D341Med (cell line): ENCODE measurements around the gene EML1.

Experiments
- DNase-seq: peaks from one replicate; pipeline ENCODE4 v3.0.0; 2012; ENCODE audit warnings: low spot score

The EML1 gene

DNA sequence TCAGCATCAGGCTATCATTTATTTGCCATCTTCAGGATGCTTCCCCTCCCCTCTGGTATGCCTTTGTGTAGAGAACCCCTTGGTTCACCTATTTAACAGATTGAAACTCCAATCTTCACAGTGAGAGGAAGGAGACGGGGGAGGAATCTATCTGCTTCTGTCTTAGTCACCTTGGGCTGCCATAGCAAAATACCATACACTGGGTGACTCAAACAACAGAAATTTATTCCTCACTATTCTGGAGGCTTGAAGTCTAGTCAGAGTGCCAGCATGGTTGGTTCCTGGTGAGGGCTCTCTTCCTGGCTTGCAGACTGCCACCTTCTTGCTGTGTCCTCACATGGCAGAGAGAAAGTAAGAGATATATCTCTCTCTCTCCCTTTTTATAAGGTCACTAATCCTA lies 13.5 kb upstream of the EML1 start:
- DNase-seq = no peak

DNA sequence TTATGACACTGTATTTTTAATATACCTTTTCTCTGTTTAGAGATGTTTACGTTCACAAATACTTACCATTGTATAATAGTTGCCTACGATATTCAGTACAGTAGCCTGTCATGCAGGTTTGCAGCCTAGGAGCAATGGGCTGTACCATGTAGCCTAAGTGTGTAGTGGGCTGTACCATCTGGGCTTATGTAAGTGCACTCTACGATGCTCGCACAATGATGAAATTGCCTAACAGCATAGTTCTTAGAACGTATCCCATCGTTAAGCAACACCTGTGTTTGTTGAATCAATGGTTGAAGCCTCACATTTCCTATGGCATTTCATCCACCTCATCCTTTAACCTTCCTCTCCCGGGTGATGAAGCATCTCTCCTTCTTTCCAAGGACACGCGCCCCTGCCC lies 12.5 kb upstream of the EML1 start:
- DNase-seq = no peak

DNA sequence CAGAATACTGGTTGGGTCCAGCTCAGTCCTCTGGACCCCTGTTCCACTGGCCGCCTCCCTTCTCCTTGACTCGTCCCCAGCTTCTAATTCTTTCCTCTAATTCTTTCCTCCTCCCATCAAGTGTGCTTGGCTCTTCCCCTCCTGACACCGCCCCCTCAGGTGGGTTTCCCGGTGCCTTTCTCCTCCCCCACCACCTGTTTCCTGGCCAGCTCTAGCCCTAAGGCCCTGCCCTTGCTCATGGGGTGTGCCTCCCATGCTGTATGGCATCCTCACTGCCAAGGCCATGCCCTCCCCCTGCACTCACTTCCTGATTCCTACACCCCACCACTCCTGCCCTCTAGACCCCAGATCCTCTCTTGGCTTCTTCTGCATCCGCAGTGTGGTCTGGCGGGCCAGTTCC lies 12.1 kb upstream of the EML1 start:
- DNase-seq = no peak

DNA sequence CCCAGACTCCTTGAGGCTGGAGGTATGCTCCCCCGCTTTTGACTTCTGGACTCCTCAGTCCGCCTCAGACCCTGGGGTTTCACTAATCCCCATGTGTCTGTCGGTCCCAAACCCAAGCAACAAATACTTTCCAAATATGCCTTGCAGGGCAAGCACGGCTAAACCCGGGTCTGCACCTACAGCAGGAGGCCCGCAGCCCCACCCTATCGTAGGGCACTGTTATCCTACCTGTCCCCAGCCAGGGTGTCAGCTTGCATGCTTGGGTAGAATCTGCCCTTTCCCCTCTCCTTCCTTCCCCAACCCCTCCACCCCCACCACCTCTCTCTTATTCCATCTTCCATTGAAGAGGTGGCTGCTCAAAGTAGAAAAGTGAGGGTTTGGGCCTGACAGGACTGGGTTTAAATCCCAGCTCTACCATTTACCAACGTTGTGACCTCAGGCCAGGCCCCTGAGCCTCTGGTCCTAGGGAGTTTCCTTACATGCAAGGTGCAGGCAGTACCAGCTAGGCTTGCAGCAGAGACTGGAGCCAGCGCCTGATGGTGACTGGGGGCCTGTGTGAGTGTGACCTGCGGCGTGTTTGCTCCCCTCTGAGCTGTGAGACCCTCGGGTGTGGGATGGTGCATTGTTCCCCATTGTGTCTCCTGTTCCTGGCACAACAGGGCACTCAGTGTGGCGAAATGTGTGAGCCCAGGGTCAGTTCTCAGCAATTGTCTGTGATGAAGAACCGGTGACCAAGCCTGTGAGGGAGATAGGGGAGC lies 11.2 kb upstream of the EML1 start:
- no peak for DNase-seq

DNA sequence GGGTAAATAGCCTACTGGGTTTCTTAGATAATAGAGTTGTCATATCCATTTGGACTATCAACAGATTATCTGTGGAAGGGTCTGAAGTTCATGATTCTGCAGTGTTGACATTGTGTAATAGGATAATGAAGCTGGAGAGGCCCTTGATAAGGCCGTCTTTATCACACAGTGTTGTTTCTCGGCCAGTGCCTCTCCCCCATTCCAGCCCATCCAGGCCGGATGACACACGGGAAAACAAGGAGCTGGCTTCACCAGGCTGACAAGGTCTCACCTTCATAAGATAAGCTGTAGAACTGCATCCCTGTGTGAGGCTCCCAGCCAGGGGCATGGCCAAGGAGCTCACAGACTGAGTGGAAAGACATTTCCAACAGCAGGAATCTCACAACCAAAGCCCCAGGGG lies 8.7 kb upstream of the EML1 start:
- no peak for DNase-seq

DNA sequence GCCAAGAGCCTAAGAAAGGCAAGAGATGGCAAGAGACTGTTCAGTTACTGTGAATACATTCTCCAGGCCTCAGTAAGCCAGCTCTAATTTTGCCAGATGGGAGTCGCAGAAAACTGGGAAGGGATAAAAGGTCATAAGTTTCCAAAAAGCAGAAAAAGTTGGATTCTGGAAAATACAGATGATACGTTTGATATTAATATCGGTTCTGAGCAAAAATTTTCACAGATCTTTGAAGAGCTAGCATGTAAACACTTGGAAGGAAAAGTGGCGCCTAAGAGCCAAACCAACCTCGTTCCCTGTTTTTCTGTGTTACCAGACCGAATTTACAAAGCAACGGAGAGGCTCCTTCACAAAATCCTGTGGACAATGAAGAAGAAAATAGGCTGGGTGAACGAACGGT lies 7.8 kb upstream of the EML1 start:
- no peak for DNase-seq

DNA sequence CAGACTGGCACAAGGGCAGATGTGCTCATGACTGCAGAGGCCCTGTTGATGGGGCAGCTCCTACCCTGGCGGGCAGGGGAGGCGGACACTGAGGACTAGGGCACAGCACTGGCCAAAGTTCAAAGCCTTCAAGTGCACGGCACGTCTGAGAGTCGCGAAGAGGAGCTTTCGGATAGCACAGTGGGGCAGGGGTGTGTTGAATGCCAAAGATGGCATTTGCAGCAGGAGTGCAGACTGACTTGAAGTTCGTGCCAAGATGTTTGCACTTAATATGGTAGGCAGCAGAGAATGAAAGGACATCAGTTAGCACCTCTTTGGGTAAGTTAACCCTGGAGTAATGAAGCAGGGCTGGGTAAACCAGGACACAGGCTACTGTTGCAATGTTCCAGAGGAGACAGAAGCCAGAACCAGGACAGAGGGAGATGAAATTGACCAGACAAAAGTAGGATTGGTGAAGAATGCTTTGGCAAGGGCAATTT lies 6.7 kb upstream of the EML1 start:
- no peak for DNase-seq

DNA sequence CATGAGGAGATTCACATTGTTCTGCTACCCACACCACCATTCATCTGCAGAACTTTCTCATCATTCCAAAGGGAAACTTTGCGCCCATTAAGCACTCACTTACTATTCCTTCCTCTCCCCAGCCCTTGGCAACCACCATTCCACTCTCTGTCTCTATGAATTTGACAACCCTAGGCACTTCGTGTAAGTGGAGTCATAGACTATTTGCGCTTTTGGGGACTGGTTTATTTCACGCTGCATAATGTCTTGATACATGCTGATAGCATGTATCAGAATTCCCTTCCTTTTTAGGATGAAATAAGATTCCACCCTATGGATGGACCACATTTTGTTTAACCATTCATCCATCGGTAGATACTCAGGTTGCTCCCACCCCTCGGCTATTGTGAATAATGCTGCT lies 4.5 kb upstream of the EML1 start:
- DNase-seq = no peak

DNA sequence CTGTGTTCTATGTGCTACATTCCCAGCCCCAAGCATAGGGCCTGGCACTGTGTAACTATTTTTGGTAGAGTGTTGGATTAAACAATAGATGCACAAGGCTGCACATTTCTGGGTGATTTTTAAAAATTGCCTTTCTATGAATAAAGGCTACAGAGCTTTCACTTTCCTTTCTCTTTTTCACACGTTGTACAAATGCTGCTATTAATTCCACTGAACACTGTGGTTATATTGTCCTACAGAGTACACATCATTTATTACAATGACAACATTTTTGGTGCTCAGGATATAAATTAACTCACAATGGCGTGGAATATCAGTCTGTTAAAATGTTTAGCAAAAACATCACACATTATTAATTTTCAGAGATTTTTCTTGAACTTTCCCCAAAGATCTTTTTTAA lies 3.6 kb upstream of the EML1 start:
- no peak for DNase-seq

DNA sequence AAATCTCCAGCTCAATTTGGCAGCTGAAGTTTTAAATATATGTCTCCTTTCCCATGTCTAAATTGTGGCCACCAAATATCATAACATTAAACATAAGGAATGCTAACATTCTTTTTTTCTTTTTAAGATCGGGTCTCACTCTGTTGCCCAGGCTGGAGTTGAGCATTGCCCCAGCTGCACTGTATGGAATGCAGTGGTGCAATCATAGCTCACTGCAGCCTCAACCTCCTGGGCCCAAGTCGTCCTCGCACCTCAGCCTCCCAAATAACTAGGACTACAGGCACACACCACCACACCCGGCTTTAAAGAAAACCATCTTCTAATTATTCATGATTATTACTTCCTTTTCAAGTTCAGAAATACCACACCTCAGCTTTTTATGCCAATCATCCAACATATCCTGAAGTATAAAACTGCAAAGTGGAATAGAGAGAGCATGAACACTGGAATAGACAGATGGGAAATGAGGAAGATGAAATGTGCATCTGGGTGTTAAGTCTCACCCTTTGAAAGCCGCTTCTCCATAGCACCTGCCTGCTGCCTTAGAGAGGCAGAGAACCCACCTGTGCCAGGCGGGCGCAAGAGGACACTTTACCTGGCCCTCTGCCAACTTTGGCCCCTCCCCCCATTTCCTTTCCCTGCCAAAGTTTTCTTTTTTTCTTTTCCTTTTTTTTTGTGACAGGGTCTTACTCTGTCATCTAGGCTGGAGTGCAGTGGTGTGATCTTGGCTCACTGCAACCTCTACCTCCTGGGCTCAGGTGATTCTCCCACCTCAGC lies 2.8 kb upstream of the EML1 start:
- DNase-seq = no peak

DNA sequence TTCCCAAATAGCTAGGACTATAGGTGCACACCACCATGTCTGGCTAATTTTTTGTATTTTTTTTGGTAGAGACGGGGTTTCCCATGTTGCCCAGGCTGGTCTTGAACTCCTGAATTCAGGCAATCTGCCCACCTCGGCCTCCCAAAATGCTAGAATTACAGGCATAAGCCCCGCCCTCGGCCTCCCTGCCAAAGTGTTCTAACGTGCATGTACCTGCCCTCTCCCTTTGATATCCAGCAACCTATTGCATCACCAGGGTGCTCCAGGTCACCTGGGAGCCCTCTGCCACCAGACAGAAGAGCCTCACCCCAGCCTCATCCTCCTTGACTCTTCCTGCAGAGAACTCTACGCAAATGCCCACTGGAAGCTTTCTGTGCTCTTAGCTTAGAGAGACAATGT lies 2.2 kb upstream of the EML1 start:
- DNase-seq = no peak

DNA sequence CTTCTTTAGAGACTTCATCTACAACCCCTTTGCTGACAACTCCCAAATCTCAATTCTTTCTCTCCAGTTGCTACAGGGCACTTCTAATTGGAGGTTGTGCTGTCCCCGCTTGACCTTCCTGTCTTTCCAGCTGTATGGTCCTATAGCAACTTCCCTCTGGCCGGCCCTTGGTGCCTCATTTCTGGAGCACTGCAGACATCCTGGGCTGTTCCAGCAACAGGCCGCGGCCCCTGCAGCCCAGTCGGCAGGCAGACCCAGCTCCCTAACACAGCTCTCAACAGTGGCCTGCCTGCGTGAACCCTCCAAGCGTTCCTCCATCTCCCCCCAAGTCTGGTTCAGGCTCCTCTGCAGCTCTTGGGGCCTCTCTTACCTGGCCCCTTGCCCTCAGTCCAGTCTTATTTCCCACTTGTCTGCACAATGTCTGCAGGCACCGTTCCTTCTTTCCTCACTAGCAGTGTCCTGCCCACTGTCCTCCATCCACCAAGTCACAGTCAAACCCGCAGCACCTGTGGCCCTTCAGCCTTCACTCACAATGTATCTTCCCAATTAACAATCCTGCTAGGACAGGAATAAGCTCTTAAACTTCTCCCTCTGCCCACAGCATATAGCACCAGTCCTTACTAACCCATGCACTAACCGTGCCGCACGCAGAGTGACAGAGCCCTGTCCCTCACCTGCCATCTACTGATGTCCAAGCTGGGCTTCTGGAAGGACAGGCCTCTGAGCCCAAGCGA lies 1.6 kb upstream of the EML1 start:
- DNase-seq = no peak

DNA sequence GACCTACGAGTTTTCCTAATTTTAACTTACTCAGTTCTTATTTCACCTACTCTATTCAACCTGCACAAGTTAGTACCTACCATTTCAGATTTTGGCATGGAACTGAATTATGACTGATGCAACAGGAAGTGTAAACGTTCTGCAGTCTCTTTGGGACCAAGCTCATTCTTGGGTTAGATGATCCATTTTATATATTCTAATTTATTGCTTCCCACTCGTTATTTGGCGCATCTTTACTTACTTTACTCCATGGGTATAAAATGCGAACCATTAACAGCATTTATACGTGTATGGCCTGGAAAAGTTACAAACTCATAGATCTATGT lies 1.0 kb upstream of the EML1 start:
- no peak for DNase-seq

DNA sequence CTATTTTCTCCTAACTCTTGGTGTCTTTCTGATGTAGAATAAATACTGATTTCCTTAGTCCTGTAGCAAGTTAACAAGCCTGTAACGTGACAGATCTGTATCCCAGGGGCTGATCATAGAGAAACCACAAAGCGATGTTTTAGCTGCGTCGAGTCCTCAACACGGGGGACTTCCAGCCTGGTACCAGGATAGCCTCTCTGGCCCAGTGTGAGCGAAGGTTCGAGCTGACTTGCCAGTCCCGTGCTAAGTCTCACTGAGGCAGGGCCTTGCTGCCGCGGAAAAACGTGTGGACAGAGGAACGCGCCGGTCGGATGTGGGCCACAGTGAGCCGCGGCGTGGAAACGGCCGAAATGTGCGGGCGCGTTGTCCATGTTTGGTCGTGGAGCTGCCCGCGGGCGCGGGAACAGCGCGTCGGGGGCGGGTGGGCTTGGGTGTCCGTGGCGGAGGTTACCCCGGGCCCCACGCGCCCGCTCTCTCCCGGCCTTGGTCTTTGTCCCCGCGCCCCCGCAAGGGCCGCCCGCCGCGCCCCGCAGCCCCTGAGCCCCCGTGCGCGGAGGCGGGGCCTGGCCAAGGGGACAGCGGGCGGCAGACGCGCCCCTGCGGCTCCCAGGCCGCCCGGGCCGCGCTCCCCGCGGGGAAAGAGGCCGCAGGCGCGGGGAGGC lies 531 bp upstream of the EML1 start:
- DNase-seq = no peak

DNA sequence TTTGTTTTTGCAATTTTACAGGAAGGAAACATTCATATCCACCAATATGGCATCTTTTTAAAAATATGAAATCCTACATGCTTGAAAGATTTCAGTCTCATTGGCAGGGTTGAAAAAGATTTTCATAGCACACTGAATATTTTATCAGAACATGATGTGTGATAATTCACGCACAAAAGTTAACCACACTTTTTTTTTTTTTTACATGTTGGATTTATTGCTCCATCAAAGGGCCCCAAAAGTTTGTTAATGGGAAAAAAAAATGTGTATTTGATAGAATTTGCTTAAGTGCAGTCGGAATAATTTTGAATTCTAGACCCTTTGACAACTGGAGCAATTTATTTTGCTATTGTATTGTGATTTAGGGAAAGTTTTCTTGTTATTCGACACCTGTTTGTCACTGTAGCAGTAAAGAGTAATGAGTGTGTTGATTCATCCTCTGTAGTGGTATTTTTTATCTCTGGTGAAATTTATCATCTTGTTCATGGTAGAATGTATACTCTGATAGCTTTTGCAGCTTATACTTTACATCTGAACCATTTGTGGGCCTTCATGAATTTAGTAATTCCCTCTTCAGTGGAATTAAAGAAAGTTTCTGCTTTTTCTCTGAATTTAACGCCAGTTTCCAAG lies 1.1 kb downstream of the EML1 start:
- DNase-seq = no peak

DNA sequence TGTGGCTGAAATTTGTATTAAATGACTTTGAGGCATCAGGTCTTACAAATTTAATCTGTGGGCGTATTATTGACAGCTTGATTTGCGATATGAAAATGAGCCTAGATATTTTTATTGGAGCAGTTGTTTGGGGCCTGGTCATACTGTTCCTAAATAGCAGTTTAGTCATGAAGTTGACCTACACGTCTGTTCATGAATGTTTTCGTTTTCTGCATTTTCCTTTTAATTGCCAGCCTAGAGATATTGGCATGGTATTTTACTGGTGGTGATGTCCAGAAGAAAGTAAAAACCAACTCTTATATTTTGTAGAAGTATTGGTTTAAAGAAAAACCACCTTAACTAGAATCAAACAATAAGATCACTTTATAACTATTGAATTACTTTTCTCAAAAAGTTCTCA lies 1.8 kb downstream of the EML1 start:
- no peak for DNase-seq

DNA sequence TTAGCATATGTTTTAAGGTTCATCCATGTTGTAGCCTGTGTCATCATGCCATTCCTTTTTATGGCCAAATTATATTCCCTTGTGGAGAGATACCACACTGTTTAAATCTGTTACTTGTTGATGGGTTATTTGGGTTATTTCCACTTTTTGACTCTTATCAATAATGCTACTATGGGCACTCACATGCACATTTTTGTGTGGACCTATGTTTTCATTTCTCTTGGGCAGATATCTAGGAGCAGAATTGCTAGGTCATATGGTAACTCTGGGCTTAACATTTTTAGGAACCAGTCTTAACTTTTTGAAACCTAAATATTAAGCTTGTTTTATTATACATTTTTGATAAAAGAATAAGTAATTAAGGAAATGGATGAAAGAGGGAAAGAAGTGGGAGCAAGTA lies 4.0 kb downstream of the EML1 start:
- DNase-seq = no peak

DNA sequence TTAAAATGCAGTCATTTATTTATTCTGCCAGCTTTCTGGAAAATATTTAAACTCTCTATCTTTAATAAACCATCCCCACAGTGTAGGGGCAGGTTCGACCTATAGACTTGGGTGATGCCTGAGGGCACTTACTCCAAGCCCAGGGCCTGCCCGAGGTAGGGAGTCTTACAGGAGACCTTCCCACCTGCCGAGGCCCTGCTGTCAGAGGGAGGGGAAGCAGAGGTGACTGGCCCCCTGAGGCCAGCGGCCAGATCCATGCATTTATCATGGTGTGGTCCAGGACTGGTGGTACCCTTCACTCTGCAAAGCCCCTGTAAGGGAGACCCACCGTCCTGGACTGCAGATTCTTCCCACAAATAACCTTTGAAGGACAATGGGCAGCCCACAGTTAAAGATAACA lies 7.6 kb downstream of the EML1 start:
- no peak for DNase-seq

DNA sequence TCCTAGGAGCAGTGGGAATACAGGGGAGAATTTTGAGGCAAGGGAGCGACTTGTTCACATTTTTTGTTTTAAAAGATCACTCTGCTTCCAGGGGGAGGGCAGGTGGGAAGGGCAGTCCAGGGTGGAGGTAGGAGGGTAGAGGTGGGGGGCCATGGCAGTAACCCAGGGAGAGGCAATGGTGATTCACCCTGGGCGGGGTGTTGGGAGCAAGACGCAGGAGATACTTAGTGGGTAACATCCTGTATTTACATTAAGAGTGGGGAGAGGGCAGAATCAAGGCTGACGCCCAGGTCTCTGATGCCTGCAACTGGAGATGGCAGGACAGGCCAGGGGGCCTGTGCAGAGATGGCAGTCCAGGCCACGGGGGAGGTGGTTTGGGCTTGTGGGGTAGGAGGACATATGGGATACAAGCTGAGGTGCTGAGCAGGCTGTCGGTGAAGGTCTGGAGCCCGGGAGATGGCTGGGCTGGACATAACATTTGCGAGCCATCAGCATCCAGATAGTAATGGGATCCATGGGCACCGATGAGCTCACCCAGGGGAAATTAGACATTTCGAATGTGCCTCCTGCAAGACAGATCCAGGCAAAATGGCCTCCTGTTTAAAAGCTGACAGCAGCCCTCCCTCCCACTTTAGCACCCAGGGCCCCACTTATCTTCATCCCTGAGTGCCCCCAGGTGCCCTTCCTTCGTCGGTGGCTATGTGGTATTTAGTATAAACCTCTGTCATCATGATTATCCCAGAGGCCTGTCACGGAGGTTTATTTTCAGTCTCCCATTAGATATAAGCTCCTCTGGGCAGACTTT lies 9.3 kb downstream of the EML1 start:
- DNase-seq = peak; percentile 54

DNA sequence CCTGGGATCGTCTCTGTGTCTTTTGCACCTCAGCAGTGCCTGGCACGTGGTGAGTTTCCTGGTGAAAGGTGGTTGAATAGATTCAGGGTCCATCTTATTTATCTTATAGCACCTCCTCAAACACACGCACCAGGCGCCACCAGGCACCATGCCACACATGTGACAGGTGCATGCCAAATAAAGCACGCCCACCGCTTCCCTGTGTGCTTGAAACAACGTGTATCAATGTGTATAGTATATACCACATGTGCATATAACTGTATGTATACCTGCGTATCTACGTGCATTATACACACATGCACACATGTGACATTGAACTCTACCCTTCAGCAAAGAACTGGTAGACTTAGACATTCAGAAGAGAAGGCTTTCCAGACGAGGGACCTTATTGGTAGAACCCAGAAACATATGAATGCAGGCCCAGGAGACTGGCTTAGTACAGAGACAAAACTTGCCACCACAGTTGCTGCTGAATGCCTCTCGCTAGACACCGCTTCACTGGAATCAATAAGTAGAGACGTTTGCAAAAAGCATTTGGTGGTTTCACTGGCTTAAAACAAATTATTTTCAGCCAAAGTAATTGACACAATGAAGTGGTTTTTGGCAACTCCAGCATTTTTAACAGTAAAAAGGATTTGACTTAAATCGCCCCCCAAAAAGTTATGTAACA lies 10.0 kb downstream of the EML1 start:
- no peak for DNase-seq

DNA sequence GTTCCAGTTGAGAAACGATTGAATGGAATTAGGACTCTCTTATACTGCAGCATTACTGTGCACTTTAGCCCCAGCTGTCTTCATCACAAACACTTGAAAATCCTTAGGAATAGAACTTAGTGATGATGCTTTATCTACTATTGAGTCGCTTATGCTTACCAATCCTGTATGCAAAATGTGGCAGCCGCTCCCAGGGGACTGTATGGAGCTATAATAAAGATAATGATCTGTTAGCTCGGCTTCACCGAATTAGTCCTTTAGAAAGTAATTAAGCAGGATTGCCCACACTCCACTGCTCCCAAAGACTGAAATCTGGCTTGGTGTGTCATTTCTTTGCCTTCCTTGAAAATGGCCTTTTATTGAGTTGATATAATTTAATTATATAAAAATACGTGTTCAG lies 10.6 kb downstream of the EML1 start:
- DNase-seq = peak; percentile 68
